ENCODE measurements around the gene AOX1.

AOX1 gene

DNA sequence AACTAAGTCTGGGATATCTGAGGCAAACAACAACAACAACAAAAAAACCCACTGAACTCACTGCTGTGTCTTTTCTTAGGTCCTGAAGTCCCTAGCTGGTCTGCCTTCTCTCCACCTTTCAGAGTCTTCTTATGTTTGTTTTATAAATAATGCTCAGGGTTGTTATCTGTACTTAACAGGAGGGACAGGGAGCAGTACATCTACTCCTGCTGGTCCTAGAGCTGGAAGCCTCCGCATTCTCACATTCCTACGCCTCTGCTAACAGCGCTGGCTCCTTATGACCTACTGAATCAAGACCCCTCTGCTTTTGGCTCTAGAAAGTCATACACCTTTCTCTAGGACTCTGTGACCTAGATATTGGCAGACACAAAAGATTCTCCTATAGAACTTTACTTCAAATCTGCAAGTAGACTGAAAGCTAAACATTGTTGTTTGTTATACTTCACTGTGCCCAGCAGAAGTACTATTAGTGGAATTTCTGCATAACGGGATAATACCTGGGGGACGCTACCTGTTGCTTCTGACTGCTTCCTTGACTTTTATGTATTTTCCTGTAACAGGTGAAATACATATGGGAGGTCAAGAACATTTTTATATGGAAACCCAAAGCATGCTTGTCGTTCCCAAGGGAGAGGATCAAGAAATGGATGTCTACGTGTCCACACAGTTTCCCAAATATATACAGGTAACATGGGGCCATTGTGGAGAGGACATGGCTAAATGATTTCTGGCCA, 48.6 kb downstream of the AOX1 start:
- no peaks in the 10 kb centered on the region for H3F3A ChIP-seq (ENCODE audit: control insufficient read depth, insufficient read depth)
- TF ChIP-seq EZH2phosphoT487 (IDR thresholded peaks at IDR 0.05; ENCODE audit: borderline replicate concordance, low read length): no peak
- TF ChIP-seq, protein P1, sequence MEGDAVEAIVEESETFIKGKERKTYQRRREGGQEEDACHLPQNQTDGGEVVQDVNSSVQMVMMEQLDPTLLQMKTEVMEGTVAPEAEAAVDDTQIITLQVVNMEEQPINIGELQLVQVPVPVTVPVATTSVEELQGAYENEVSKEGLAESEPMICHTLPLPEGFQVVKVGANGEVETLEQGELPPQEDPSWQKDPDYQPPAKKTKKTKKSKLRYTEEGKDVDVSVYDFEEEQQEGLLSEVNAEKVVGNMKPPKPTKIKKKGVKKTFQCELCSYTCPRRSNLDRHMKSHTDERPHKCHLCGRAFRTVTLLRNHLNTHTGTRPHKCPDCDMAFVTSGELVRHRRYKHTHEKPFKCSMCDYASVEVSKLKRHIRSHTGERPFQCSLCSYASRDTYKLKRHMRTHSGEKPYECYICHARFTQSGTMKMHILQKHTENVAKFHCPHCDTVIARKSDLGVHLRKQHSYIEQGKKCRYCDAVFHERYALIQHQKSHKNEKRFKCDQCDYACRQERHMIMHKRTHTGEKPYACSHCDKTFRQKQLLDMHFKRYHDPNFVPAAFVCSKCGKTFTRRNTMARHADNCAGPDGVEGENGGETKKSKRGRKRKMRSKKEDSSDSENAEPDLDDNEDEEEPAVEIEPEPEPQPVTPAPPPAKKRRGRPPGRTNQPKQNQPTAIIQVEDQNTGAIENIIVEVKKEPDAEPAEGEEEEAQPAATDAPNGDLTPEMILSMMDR (IDR thresholded peaks at IDR 0.05; ENCODE audit: low read depth, low read length, poor library complexity, severe bottlenecking): no peak
- H3K4me1 ChIP-seq (ENCODE audit: control insufficient read depth, low read length): no peaks in the 10 kb centered on the region
- no peaks in the 10 kb centered on the region for H3K9me3 ChIP-seq (ENCODE audit: control insufficient read depth, insufficient read depth, low read length)
- peaks cover 9% of the 10 kb centered on the region; the same call in 1 of the 2 replicates for H3K27me3 ChIP-seq (ENCODE audit: control insufficient read depth, low read length)
- no peaks in the 10 kb centered on the region for H4K20me1 ChIP-seq (ENCODE audit: control insufficient read depth, insufficient read depth, low read depth, low read length)
- H3K27ac ChIP-seq (ENCODE audit: low read depth, low read length): no peak overlapping the region
- H3K36me3 ChIP-seq (ENCODE audit: control insufficient read depth, low read length): no peaks in the 10 kb centered on the region
- no peaks in the 10 kb centered on the region for H3K79me2 ChIP-seq (ENCODE audit: control insufficient read depth, low read length)
- H3K4me3 ChIP-seq (ENCODE audit: low read length): no peak overlapping the region
- no peak overlapping the region for H3K4me2 ChIP-seq (ENCODE audit: low read length)
- no peaks in the 10 kb centered on the region for H3K9me2 ChIP-seq (replicated peaks; ENCODE audit: control insufficient read depth, low read length)

DNA sequence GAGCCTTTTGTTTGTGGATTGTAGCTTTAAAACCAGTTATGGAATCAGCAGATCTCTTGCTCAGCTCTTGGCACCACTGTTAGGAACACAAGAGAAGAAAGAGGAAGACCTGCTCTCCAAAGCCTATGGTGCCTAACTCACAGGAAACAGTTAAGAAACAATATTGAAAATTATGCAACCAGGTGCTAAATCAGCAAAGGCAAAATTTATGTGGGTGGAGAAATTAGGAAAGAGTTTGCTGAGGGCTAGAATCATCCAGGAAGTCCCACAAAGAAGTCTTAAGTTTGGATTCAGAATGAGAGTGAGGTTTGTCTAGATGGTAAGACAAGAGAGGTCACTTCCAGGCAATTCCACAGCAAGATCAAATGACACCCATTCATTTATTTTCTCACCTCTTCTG, 49.4 kb downstream of the AOX1 start:
- Histone ChIP-seq H3K27me3 (ENCODE audit: control insufficient read depth, low read length) (peaks cover 8% of the 10 kb centered on the region; the same call in 1 of the 2 replicates), H3K4me1 (ENCODE audit: control insufficient read depth, low read length) (no peaks in the 10 kb centered on the region), H3K9me3 (ENCODE audit: control insufficient read depth, insufficient read depth, low read length) (no peaks in the 10 kb centered on the region), H3F3A (ENCODE audit: control insufficient read depth, insufficient read depth) (no peaks in the 10 kb centered on the region), H4K20me1 (ENCODE audit: control insufficient read depth, insufficient read depth, low read depth, low read length) (no peaks in the 10 kb centered on the region), H3K9me2 (replicated peaks; ENCODE audit: control insufficient read depth, low read length) (no peaks in the 10 kb centered on the region), H3K4me3 (ENCODE audit: low read length) (no peak overlapping the region), H3K4me2 (ENCODE audit: low read length) (no peak overlapping the region), H3K79me2 (ENCODE audit: control insufficient read depth, low read length) (no peaks in the 10 kb centered on the region), H3K36me3 (ENCODE audit: control insufficient read depth, low read length) (no peaks in the 10 kb centered on the region), H3K27ac (ENCODE audit: low read depth, low read length) (no peak overlapping the region)
- TF ChIP-seq, protein P1 (IDR thresholded peaks at IDR 0.05; ENCODE audit: low read depth, low read length, poor library complexity, severe bottlenecking): no peak
- no peak for TF ChIP-seq EZH2phosphoT487 (IDR thresholded peaks at IDR 0.05; ENCODE audit: borderline replicate concordance, low read length)

DNA sequence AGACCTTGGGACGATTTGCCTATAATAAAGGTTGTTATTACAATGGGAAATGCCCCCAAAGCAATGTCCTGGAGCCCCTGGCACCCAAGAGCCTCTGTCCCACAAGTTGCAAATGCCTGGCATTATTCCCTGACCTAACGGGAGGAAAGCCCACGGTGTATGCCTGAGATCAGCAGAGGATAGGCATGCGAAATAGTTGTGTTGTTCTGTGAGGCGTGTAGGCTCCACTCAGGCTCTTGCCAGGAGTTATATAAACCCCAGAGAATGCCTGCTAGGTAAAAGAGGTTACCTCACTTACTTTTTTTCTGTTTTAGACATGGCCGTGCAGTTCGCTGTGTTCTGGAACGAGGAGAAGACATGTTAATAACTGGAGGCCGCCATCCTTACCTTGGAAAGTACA, 52.1 kb downstream of the AOX1 start:
- no peaks in the 10 kb centered on the region for H3K36me3 ChIP-seq (ENCODE audit: control insufficient read depth, low read length)
- TF ChIP-seq, protein P1 (IDR thresholded peaks at IDR 0.05; ENCODE audit: low read depth, low read length, poor library complexity, severe bottlenecking): no peak
- TF ChIP-seq EZH2phosphoT487 (IDR thresholded peaks at IDR 0.05; ENCODE audit: borderline replicate concordance, low read length): no peak
- H3K27me3 ChIP-seq (ENCODE audit: control insufficient read depth, low read length): peaks cover 5% of the 10 kb centered on the region; the same call in 1 of the 2 replicates
- no peaks in the 10 kb centered on the region for H3K9me2 ChIP-seq (replicated peaks; ENCODE audit: control insufficient read depth, low read length)
- H3F3A ChIP-seq (ENCODE audit: control insufficient read depth, insufficient read depth): no peaks in the 10 kb centered on the region
- no peaks in the 10 kb centered on the region for H4K20me1 ChIP-seq (ENCODE audit: control insufficient read depth, insufficient read depth, low read depth, low read length)
- no peak overlapping the region for H3K27ac ChIP-seq (ENCODE audit: low read depth, low read length)
- H3K4me1 ChIP-seq (ENCODE audit: control insufficient read depth, low read length): no peaks in the 10 kb centered on the region
- H3K4me2 ChIP-seq (ENCODE audit: low read length): no peak overlapping the region
- H3K79me2 ChIP-seq (ENCODE audit: control insufficient read depth, low read length): no peaks in the 10 kb centered on the region
- H3K9me3 ChIP-seq (ENCODE audit: control insufficient read depth, insufficient read depth, low read length): no peaks in the 10 kb centered on the region
- H3K4me3 ChIP-seq (ENCODE audit: low read length): no peak overlapping the region
